Activated T-cell treated with anti-CD3 and anti-CD28 coated beads, Interleukin-2, amount 50 U/mL, for 4 hours (primary cell): Measurements from ENCODE around the gene NUDT16L1. TPM values are rescaled to one million over a fixed set of nuclear protein-coding genes. Genes with fewer than 3 reads are reported as not detected.
A peak's percentile ranks its signal among the peaks of the same experiment; 100 is the strongest.

ENCODE experiments used
- ATAC-seq, 2 donors: fragments of 200-7000 bp; cut with Tn5 transposase; one replicate each; pipeline ENCODE4 v1.10.0; 2021
- DNase-seq: peaks from one replicate; pipeline ENCODE4 v3.0.0-alpha.2; 2020
- H3K27me3 Mint-ChIP-seq: one replicate; pipeline ENCODE4 v1.8.0; 2021; ENCODE audit warnings: low read depth, mixed read lengths
- H3K36me3 Mint-ChIP-seq: one replicate; pipeline ENCODE4 v1.8.0; 2022; ENCODE audit warnings: mixed read lengths; ENCODE audit not compliant: insufficient read depth
- H3K4me1 Mint-ChIP-seq: one replicate; pipeline ENCODE4 v1.8.0; 2021; ENCODE audit warnings: low read depth, mixed read lengths
- H3K4me3 Mint-ChIP-seq: one replicate; pipeline ENCODE4 v1.8.0; 2021; ENCODE audit warnings: mild to moderate bottlenecking, moderate library complexity, mixed read lengths
- H3K9me3 Mint-ChIP-seq: one replicate; pipeline ENCODE4 v1.8.0; 2021; ENCODE audit warnings: mixed read lengths
- total RNA-seq, 3 donors: library from RNA; stranded (reverse); gene quantifications; one replicate each; pipeline ENCODE4 v1.2.1, GENCODE V29; 2021

Gene NUDT16L1
- total RNA-seq, 3 donors from 2014 or later, result 53.1 to 56.8 (median 54.1) TPM

- peaks cover 1% of the 10 kb centered on the region for H3K36me3 Mint-ChIP-seq
- DNase-seq (no peak), ATAC-seq (no peak)
- H3K27me3 Mint-ChIP-seq, result no peaks in the 10 kb centered on the region
- peak overlapping the region; percentile 38 for H3K4me3 Mint-ChIP-seq
- H3K9me3 Mint-ChIP-seq, result no peaks in the 10 kb centered on the region
- peaks cover 13% of the 10 kb centered on the region for H3K4me1 Mint-ChIP-seq
These were observed 1.5 kb upstream of the NUDT16L1 start for GRCh38 chr16:4691666-4692412.

- Mint-ChIP-seq H3K27me3 (no peaks in the 10 kb centered on the region), H3K4me1 (peaks cover 13% of the 10 kb centered on the region), H3K4me3 (peak overlapping the region; percentile 86), H3K36me3 (peaks cover 1% of the 10 kb centered on the region), H3K9me3 (no peaks in the 10 kb centered on the region)
- DNase-seq (no peak), ATAC-seq (peak; percentile 6 to 8)
These were observed 684 bp upstream of the NUDT16L1 start for GRCh38 chr16:4692460-4693295.

- Mint-ChIP-seq H3K4me1 (peaks cover 13% of the 10 kb centered on the region), H3K4me3 (peak overlapping the region; percentile 81), H3K9me3 (no peaks in the 10 kb centered on the region), H3K27me3 (no peaks in the 10 kb centered on the region), H3K36me3 (peaks cover 1% of the 10 kb centered on the region)
- peak; percentile 38 for DNase-seq
- ATAC-seq, result peak; percentile 44 to 46
These were observed 737 bp downstream of the NUDT16L1 start for GRCh38 chr16:4693956-4694641.

- DNase-seq (no peak), ATAC-seq (no peak)
- H3K4me3 Mint-ChIP-seq, result peak overlapping the region; percentile 81
- no peaks in the 10 kb centered on the region for H3K27me3 Mint-ChIP-seq
- H3K9me3 Mint-ChIP-seq, result no peaks in the 10 kb centered on the region
- H3K4me1 Mint-ChIP-seq, result peaks cover 13% of the 10 kb centered on the region
- H3K36me3 Mint-ChIP-seq, result peaks cover 1% of the 10 kb centered on the region
These were observed 1.5 kb downstream of the NUDT16L1 start for GRCh38 chr16:4694642-4695451.

GRCh38 chr16:4695473-4696171 is 2.3 kb downstream of the NUDT16L1 start:
- Mint-ChIP-seq H3K27me3 (no peaks in the 10 kb centered on the region), H3K4me1 (peaks cover 13% of the 10 kb centered on the region), H3K36me3 (peaks cover 1% of the 10 kb centered on the region), H3K4me3 (peak overlapping the region; percentile 81), H3K9me3 (no peaks in the 10 kb centered on the region)
- ATAC-seq (no peak), DNase-seq (no peak)

- H3K36me3 Mint-ChIP-seq, result peaks cover 1% of the 10 kb centered on the region
- H3K4me1 Mint-ChIP-seq, result peaks cover 13% of the 10 kb centered on the region
- peak overlapping the region; percentile 81 for H3K4me3 Mint-ChIP-seq
- no peaks in the 10 kb centered on the region for H3K9me3 Mint-ChIP-seq
- ATAC-seq (no peak), DNase-seq (no peak)
- no peaks in the 10 kb centered on the region for H3K27me3 Mint-ChIP-seq
These were observed 3.0 kb downstream of the NUDT16L1 start for GRCh38 chr16:4696172-4696904.

- Mint-ChIP-seq H3K4me3 (no peak overlapping the region), H3K9me3 (no peaks in the 10 kb centered on the region), H3K36me3 (peaks cover 1% of the 10 kb centered on the region), H3K4me1 (peaks cover 13% of the 10 kb centered on the region), H3K27me3 (no peaks in the 10 kb centered on the region)
- ATAC-seq, result no peak
- DNase-seq, result no peak
These were observed 3.8 kb downstream of the NUDT16L1 start for GRCh38 chr16:4696905-4697847.

GRCh38 chr16:4697848-4698291 is 4.5 kb downstream of the NUDT16L1 start:
- Mint-ChIP-seq H3K27me3 (no peaks in the 10 kb centered on the region), H3K36me3 (peaks cover 3% of the 10 kb centered on the region), H3K4me3 (no peak overlapping the region), H3K4me1 (peaks cover 7% of the 10 kb centered on the region), H3K9me3 (no peaks in the 10 kb centered on the region)
- DNase-seq, result no peak
- no peak for ATAC-seq

GRCh38 chr16:4698321-4699045 is 5.1 kb downstream of the NUDT16L1 start:
- H3K4me3 Mint-ChIP-seq, result no peak overlapping the region
- no peak for DNase-seq
- H3K36me3 Mint-ChIP-seq, result peaks cover 3% of the 10 kb centered on the region
- no peaks in the 10 kb centered on the region for H3K9me3 Mint-ChIP-seq
- ATAC-seq, result no peak
- H3K27me3 Mint-ChIP-seq, result no peaks in the 10 kb centered on the region
- H3K4me1 Mint-ChIP-seq, result peaks cover 7% of the 10 kb centered on the region

- H3K36me3 Mint-ChIP-seq, result peaks cover 3% of the 10 kb centered on the region
- ATAC-seq (no peak), DNase-seq (no peak)
- H3K4me1 Mint-ChIP-seq, result peaks cover 7% of the 10 kb centered on the region
- no peaks in the 10 kb centered on the region for H3K27me3 Mint-ChIP-seq
- no peak overlapping the region for H3K4me3 Mint-ChIP-seq
- H3K9me3 Mint-ChIP-seq, result no peaks in the 10 kb centered on the region
These were observed 5.7 kb downstream of the NUDT16L1 start for GRCh38 chr16:4699046-4699556.

GRCh38 chr16:4700380-4700996 is 7.1 kb downstream of the NUDT16L1 start:
- Mint-ChIP-seq H3K36me3 (peaks cover 3% of the 10 kb centered on the region), H3K4me3 (no peak overlapping the region), H3K27me3 (no peaks in the 10 kb centered on the region), H3K4me1 (peaks cover 2% of the 10 kb centered on the region), H3K9me3 (no peaks in the 10 kb centered on the region)
- ATAC-seq (peak; percentile 51 to 74), DNase-seq (no peak)
